IMR-90 (cell line): ENCODE measurements around the gene HMG20B.

Experiments
- CEBPB ChIP-seq: IDR thresholded peaks from 2 replicates; pipeline ENCODE4 v1.6.1; 2012; ENCODE audit warnings: low read depth, low read length, improper control_type of control experiment
- CHD1 ChIP-seq: IDR thresholded peaks from 2 replicates; pipeline ENCODE4 v1.6.1; 2012; ENCODE audit warnings: low read depth, low read length, improper control_type of control experiment
- CTCF ChIP-seq: conservative IDR thresholded peaks from 2 replicates; pipeline ENCODE4 v1.5.1; 2012; ENCODE audit warnings: mild to moderate bottlenecking, low read depth, low read length, improper control_type of control experiment
- ELK1 ChIP-seq: fragments of 150-350 bp; IDR thresholded peaks from 2 replicates; pipeline ENCODE4 v1.6.1; 2016; ENCODE audit warnings: low read depth, mild to moderate bottlenecking, low read length, moderate library complexity, borderline replicate concordance
- MAZ ChIP-seq: IDR thresholded peaks from 2 replicates; pipeline ENCODE4 v1.6.1; 2012; ENCODE audit warnings: low read depth, mild to moderate bottlenecking, low read length, improper control_type of control experiment, moderate library complexity, borderline replicate concordance
- NFE2L2 ChIP-seq: fragments of 150-350 bp; IDR thresholded peaks from 2 replicates; pipeline ENCODE4 v1.6.1; 2016; ENCODE audit warnings: low read depth, mild to moderate bottlenecking, low read length
- POLR2A ChIP-seq: IDR thresholded peaks from 2 replicates; pipeline ENCODE4 v1.6.1; 2012; ENCODE audit warnings: mild to moderate bottlenecking, low read depth, low read length
- RAD21 ChIP-seq: IDR thresholded peaks from 2 replicates; pipeline ENCODE4 v1.6.1; 2012; ENCODE audit warnings: low read length, improper control_type of control experiment
- RCOR1 ChIP-seq: IDR thresholded peaks from 2 replicates; pipeline ENCODE4 v1.6.1; 2012; ENCODE audit warnings: mild to moderate bottlenecking, low read length, improper control_type of control experiment; ENCODE audit not compliant: insufficient replicate concordance
- USF2 ChIP-seq: fragments of 150-350 bp; IDR thresholded peaks from 2 replicates; pipeline ENCODE4 v1.6.1; 2017; ENCODE audit warnings: mild to moderate bottlenecking, antibody characterized with exemption, low read length, low read depth

GRCh38 chr19:3604227-3604986 is 31.7 kb downstream of the HMG20B start:
- TF ChIP-seq CEBPB (no peak), USF2 (no peak), POLR2A (no peak), NFE2L2 (no peak), CTCF (no peak), MAZ (no peak), RCOR1 (no peak), ELK1 (no peak), RAD21 (no peak), CHD1 (no peak)
